CD4-positive, alpha-beta T cell treated with Interleukin-15 for 4 hours (primary cell): Measurements from ENCODE around the gene PTPRN2.
"Not testable (repeated sequence)": the region's sequence is repeated elsewhere in the genome, so short reads cannot be mapped to it uniquely, and the experiment has no call there.

Experiments
- DNase-seq: peaks from one replicate; pipeline ENCODE4 v3.0.0-alpha.2; 2020; ENCODE audit warnings: low spot score

PTPRN2 gene

GRCh38 chr7:158048569-158048968 is 539.1 kb downstream of the PTPRN2 start:
- no peak for DNase-seq

DNA sequence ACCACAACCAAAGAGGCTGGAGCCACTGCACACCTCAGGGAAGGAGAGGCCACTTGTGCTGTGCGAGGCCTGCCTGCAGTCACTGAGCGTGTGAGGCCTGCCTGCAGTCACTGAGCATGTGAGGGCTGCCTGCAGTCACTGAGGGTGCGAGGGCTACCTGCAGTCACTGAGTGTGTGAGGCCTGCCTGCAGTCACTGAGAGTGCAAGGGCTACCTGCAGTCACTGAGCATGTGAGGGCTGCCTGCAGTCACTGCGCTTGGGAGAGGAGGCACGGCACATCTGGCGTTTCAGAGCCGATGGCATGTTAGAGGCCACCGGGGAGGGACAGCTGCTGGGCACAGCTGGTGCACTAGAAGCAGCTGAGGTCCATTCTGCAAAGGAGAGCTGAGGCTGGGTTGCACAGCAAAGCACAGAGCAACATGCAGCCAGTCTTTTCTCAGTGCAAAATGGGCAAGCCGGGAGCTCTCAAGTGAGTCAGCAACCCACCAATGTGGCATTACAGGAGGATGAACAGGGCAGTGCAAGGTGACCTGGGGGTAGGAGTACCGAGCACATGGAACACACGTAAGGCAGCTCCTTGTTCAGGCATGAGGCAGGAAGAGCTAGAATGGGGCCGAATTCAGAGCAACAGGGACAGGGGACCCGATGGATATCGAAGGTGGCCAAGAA is 540.1 kb downstream of the PTPRN2 start:
- DNase-seq, result no peak

- not testable (repeated sequence) for DNase-seq
Measured at GRCh38 chr7:158046246-158046645, 541.4 kb downstream of the PTPRN2 start.

GRCh38 chr7:158044482-158044823 is 543.2 kb downstream of the PTPRN2 start:
- DNase-seq, result no peak

DNA sequence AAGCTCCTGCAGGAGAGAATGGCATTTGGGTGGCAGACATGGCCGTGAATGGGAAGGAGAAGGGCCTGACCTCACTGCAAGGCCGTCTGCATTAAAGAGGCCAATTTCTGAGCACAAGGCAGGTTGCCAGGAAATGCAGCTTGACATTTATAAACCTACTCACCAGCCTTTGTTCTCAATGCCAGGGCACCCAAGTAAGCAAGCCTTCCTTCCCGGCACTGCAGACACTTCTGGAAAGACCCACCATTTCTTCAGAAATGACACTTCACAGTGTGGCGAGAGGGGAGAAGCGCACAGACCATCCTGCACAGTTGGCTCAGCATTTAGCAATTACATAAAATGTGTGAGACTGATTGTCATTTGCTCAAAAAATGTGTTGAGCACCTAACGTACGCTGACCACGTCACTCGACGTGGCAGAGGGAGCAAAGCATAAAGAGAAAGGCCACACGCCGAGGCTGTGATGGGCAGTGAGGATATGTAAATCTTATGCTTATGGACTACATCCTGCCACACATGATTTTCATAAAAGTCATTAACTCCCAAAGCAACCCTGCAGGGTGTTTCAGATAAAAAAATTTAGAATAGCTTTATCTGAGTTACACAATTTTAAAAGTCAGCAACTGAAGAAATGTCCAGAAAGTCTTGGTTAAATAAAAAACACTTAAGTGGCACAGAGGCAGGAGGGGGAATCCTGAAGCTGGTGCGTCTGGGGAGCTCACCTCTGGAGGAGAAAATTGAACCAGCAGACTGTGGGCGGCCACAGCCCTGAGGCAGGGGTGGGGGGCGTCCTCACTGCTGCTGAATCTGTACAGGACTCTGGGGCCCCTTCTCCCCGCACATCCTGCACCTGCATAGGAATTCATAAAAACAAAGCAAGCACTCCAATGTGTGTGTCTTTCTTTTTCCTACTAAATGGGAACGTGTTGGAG is 543.8 kb downstream of the PTPRN2 start:
- no peak for DNase-seq

DNA sequence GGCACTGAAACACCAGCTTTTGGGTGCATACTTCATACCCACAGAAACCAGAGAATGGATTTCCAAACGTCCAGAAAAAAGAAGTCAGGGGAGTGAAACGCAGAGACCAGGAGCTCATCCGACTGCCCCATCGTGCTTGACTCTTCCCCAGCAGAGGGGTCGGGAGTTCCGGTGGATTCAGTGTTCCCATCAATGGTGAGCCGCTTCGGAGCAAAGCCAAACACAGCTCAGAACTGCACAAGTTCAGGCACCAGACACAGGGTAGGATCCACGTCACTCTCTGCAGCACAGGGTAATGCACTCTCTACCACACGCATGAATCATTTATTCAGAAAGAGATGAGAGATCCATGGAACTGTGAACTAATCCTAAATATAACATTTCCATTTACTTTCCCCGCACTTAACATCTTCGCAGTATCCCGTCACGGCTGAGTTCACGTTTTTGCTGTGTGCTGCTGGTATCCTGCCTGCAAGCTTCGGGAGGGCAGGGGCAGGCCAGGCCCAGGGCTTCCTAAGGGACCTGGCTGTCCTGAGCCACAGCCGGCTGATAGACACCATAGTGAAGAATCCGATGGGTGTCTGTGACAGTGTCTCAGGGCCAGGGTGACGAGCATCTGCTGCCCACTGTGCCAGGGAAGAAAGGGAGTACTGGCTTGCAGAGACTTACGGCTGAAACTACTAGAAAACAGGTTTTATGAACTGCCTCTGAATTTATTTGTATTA is 545.3 kb downstream of the PTPRN2 start:
- DNase-seq, result no peak

- no peak for DNase-seq
Measured at GRCh38 chr7:158040199-158040598, 547.4 kb downstream of the PTPRN2 start.

DNA sequence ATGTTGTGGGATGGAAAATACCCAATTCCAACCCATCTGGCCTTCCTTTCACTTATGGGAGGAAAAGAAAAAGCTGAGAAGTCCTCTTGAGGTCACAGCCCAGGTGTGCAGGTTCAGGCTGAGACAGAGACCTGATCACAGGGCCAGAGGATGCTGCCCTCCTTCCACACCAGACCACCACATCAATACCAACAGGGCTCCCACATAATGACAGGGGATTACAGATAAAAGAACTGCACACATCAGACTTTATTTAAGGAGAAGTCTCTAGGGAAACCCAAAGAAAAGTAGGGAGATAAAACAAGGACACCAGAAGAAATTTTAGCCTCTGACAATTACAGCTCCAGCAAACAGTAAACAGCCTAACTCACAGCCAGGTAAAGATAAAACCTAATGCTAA is 548.4 kb downstream of the PTPRN2 start:
- DNase-seq, result no peak

GRCh38 chr7:158037211-158037610 is 550.4 kb downstream of the PTPRN2 start:
- no peak for DNase-seq

DNA sequence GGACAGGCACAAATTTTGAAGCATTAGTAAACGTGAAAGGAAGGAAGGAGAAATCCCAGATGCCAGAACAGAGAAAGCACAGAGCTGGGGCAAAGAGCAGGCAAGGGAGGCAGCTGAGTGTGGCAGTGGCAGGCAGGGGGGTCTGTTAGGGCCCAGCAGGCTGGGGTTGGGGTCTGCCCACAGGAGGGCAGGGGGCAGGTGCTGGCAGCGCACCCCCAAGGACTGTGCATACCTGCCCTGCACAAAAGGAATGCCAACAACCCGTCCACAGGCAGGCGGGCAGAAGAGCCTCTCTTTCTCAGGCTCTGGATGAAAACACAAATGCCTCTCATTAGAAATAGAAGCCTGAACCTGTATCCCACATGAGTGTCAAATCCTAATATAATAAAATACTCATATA is 552.3 kb downstream of the PTPRN2 start:
- no peak for DNase-seq

GRCh38 chr7:158034571-158034970 is 553.1 kb downstream of the PTPRN2 start:
- no peak for DNase-seq

- DNase-seq, result not testable (repeated sequence)
Measured at GRCh38 chr7:158033925-158034324, 553.7 kb downstream of the PTPRN2 start.

DNA sequence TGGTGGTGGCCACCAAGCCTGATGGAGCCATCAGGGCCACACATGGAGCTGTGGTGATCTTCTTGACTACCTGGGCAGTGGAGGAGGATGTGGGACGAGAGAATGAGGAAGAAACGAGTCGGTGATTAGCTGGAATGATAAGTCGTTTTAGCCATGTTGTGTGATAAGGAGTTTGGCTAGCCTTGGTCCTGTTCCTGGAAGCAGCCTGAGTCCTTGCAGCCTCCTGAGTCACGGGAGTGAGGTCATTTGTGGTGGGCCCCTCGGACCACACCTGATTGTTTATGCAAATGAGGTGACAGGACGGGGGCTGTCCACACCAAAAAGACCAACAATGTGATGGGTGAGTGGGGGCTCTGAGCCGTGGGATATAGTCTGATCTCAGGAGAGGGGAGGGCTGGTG is 554.4 kb downstream of the PTPRN2 start:
- DNase-seq, result no peak

GRCh38 chr7:158032561-158033115 is 555.0 kb downstream of the PTPRN2 start:
- no peak for DNase-seq

- DNase-seq, result no peak
Measured at GRCh38 chr7:158031867-158032308, 555.7 kb downstream of the PTPRN2 start.

GRCh38 chr7:158030566-158030965 is 557.1 kb downstream of the PTPRN2 start:
- no peak for DNase-seq

DNA sequence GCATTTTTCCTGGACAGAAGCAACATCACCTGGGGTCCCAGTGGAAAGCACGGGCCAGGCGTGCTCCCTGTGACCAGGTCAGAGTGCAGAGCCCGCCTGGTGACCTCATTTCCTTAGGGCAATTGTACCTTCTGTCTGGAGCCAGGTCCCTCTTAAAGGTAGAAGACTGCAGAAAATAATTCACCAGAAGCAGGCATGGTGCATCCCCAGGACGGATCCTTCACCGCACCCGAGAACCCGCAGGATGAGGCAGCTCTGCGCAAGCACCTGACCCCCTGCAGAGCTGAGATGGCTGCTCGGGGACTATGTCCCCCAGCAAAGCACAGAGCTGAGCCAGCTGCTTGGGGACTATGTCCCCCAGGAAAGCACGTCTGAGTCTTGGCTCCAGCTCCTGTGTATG is 557.6 kb downstream of the PTPRN2 start:
- DNase-seq, result no peak

- DNase-seq, result no peak
Measured at GRCh38 chr7:158029509-158029908, 558.1 kb downstream of the PTPRN2 start.

DNA sequence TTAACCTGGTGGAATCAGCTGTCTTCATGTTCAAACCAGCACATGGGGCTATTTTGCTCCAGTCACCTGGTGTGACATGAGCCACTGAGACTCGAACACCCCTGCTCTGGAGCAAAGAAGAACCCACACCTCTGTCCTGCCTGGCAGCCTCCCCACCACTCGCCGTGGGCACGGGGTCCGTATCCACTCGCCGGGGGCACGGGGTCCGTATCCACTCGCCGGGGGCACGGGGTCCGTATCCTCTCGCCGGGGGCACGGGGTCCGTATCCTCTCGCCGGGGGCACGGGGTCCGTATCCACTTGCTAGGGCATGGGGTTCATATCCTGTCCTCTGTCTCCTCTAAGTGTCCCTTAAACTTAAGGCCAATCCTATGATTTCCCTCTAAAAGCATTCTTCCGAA is 558.7 kb downstream of the PTPRN2 start:
- DNase-seq, result no peak

DNA sequence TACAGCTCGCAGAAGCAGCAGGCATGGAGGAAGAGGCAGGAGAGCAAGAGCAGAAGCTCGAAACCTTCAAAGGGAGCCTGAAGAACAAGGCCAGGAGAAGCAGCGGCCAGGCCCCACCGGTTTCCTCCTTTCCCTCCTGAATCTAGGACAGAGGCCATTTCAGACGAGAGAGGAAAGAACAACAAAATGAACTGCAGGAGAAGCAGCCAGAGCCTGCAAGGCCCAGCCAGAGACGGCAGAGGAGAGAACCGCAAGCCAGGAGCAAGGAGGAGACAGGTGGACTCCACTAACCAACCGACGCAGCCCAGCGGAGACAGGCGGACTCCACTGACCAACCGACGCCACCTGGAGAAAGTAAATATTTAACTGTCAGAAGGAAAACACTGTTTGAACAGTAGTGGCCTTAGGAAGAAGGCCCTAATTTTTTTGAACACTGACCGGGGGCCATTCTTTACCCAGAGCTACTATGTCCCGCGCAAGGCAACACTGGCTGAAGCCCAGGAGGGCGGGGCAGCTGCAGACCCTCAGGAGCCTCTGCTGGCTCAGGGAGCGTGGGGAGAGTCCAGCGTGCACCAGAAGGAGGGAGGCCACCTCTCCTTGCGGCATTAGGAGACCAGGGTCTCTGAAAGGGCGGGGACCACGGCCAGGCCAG is 559.2 kb downstream of the PTPRN2 start:
- no peak for DNase-seq

DNA sequence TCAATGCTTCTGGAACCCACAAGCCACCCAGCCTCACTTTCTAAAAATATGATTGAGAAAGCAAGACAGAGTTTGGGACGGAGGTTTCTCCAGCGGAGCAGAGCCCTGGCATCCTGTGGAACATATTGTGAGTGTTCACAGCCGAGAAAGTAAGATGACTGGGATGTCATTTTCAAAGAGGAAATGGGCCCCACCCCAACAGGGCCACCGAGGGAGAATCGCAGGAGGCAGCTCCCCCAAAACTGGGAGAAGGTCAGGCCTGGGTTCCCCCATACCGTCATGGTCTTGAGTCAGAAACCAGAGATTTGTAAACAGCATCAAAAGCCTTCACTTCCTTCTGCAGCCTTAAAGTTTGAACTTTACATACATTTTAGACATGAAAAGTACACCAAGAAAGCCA is 560.0 kb downstream of the PTPRN2 start:
- DNase-seq, result no peak
